ENCODE measurements around the gene MYL7.

The MYL7 gene

GRCh38 chr7:44185729-44186128 lies 44.6 kb upstream of the MYL7 start:
- Histone ChIP-seq H3K4me1 (ENCODE audit: insufficient read depth, insufficient read length) (peaks cover 13% of the 10 kb centered on the region), H3K27me3 (ENCODE audit: insufficient read depth, insufficient read length) (no peaks in the 10 kb centered on the region), H3K4me3 (ENCODE audit: insufficient read length, low read depth) (no peak overlapping the region), H3K9me3 (ENCODE audit: insufficient read depth, low read length) (peaks cover 15% of the 10 kb centered on the region; the same call in 1 of the 2 replicates), H3K9ac (ENCODE audit: insufficient read length, low read depth) (no peak overlapping the region), H3K36me3 (ENCODE audit: insufficient read depth, insufficient read length, low read length) (no peaks in the 10 kb centered on the region)
- no peak for DNase-seq (ENCODE audit: low read depth, low spot score)
- TF ChIP-seq ZNF274 (IDR thresholded peaks at IDR 0.05; ENCODE audit: low read depth, low read length) (no peak), YY1 (IDR thresholded peaks at IDR 0.05; ENCODE audit: insufficient read depth, insufficient read length) (no peak), SUZ12 (IDR thresholded peaks at IDR 0.05; ENCODE audit: extremely low read depth, insufficient read depth, insufficient read length) (no peak)

- Histone ChIP-seq H3K4me3 (ENCODE audit: insufficient read length, low read depth) (no peak overlapping the region), H3K9ac (ENCODE audit: insufficient read length, low read depth) (no peak overlapping the region), H3K4me1 (ENCODE audit: insufficient read depth, insufficient read length) (peaks cover 13% of the 10 kb centered on the region), H3K9me3 (ENCODE audit: insufficient read depth, low read length) (peaks cover 15% of the 10 kb centered on the region; the same call in 1 of the 2 replicates), H3K27me3 (ENCODE audit: insufficient read depth, insufficient read length) (no peaks in the 10 kb centered on the region), H3K36me3 (ENCODE audit: insufficient read depth, insufficient read length, low read length) (no peaks in the 10 kb centered on the region)
- DNase-seq (ENCODE audit: low read depth, low spot score) = no peak
- TF ChIP-seq ZNF274 (IDR thresholded peaks at IDR 0.05; ENCODE audit: low read depth, low read length) = no peak
- no peak for TF ChIP-seq SUZ12 (IDR thresholded peaks at IDR 0.05; ENCODE audit: extremely low read depth, insufficient read depth, insufficient read length)
- no peak for TF ChIP-seq YY1 (IDR thresholded peaks at IDR 0.05; ENCODE audit: insufficient read depth, insufficient read length)
Measured at GRCh38 chr7:44184873-44185446, 43.8 kb upstream of the MYL7 start.

GRCh38 chr7:44184206-44184872 lies 43.2 kb upstream of the MYL7 start:
- no peak for DNase-seq (ENCODE audit: low read depth, low spot score)

DNA sequence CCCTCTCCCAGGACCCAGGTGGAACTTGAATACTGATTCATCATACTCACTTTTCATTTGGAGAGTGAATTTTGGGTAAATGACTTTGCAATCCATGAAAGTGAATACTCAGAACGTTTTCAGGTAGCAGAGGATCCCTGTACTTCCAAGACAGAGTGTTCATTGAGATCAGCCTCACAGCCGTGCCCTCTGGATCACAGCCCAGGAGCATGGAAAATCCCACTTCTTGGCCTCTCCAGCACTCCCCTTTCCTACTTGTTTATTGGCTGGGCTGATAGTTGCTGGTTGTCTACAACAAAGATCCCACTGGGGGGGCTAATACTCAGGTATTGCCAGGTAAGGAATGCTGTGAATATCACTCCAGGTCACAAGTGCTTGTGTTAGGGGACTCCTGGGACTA lies 42.3 kb upstream of the MYL7 start:
- DNase-seq (ENCODE audit: low read depth, low spot score) = no peak
- Histone ChIP-seq H3K4me3 (ENCODE audit: insufficient read length, low read depth) (no peak overlapping the region), H3K36me3 (ENCODE audit: insufficient read depth, insufficient read length, low read length) (no peaks in the 10 kb centered on the region), H3K4me1 (ENCODE audit: insufficient read depth, insufficient read length) (peaks cover 14% of the 10 kb centered on the region), H3K9ac (ENCODE audit: insufficient read length, low read depth) (no peak overlapping the region), H3K27me3 (ENCODE audit: insufficient read depth, insufficient read length) (no peaks in the 10 kb centered on the region), H3K9me3 (ENCODE audit: insufficient read depth, low read length) (peaks cover 15% of the 10 kb centered on the region; the same call in 1 of the 2 replicates)
- TF ChIP-seq YY1 (IDR thresholded peaks at IDR 0.05; ENCODE audit: insufficient read depth, insufficient read length) (no peak), SUZ12 (IDR thresholded peaks at IDR 0.05; ENCODE audit: extremely low read depth, insufficient read depth, insufficient read length) (no peak)

More at GRCh38 chr7:44184206-44184872, 43.2 kb upstream of the MYL7 start:
- Histone ChIP-seq H3K36me3 (ENCODE audit: insufficient read depth, insufficient read length, low read length) (no peaks in the 10 kb centered on the region), H3K9ac (ENCODE audit: insufficient read length, low read depth) (no peak overlapping the region), H3K4me1 (ENCODE audit: insufficient read depth, insufficient read length) (peaks cover 13% of the 10 kb centered on the region), H3K9me3 (ENCODE audit: insufficient read depth, low read length) (peaks cover 15% of the 10 kb centered on the region; the same call in 1 of the 2 replicates), H3K27me3 (ENCODE audit: insufficient read depth, insufficient read length) (no peaks in the 10 kb centered on the region), H3K4me3 (ENCODE audit: insufficient read length, low read depth) (no peak overlapping the region)
- no peak for TF ChIP-seq YY1 (IDR thresholded peaks at IDR 0.05; ENCODE audit: insufficient read depth, insufficient read length)
- no peak for TF ChIP-seq SUZ12 (IDR thresholded peaks at IDR 0.05; ENCODE audit: extremely low read depth, insufficient read depth, insufficient read length)

GRCh38 chr7:44182827-44183226 lies 41.7 kb upstream of the MYL7 start:
- DNase-seq (ENCODE audit: low read depth, low spot score) = no peak
- Histone ChIP-seq H3K36me3 (ENCODE audit: insufficient read depth, insufficient read length, low read length) (no peaks in the 10 kb centered on the region), H3K4me1 (ENCODE audit: insufficient read depth, insufficient read length) (peaks cover 19% of the 10 kb centered on the region), H3K4me3 (ENCODE audit: insufficient read length, low read depth) (no peak overlapping the region), H3K27me3 (ENCODE audit: insufficient read depth, insufficient read length) (no peaks in the 10 kb centered on the region), H3K9ac (ENCODE audit: insufficient read length, low read depth) (no peak overlapping the region), H3K9me3 (ENCODE audit: insufficient read depth, low read length) (peaks cover 15% of the 10 kb centered on the region; the same call in 1 of the 2 replicates)
- TF ChIP-seq SUZ12 (IDR thresholded peaks at IDR 0.05; ENCODE audit: extremely low read depth, insufficient read depth, insufficient read length) (no peak), YY1 (IDR thresholded peaks at IDR 0.05; ENCODE audit: insufficient read depth, insufficient read length) (no peak), ZNF274 (IDR thresholded peaks at IDR 0.05; ENCODE audit: low read depth, low read length) (no peak)

- no peak for DNase-seq (ENCODE audit: low read depth, low spot score)
- no peaks in the 10 kb centered on the region for H3K36me3 ChIP-seq (ENCODE audit: insufficient read depth, insufficient read length, low read length)
- H3K27me3 ChIP-seq (ENCODE audit: insufficient read depth, insufficient read length) = peaks cover 4% of the 10 kb centered on the region
- TF ChIP-seq ZNF274 (IDR thresholded peaks at IDR 0.05; ENCODE audit: low read depth, low read length) = no peak
- no peak for TF ChIP-seq SUZ12 (IDR thresholded peaks at IDR 0.05; ENCODE audit: extremely low read depth, insufficient read depth, insufficient read length)
- no peak for TF ChIP-seq YY1 (IDR thresholded peaks at IDR 0.05; ENCODE audit: insufficient read depth, insufficient read length)
- peaks cover 15% of the 10 kb centered on the region; the same call in 1 of the 2 replicates for H3K9me3 ChIP-seq (ENCODE audit: insufficient read depth, low read length)
- H3K4me1 ChIP-seq (ENCODE audit: insufficient read depth, insufficient read length) = peaks cover 21% of the 10 kb centered on the region
- no peak overlapping the region for H3K9ac ChIP-seq (ENCODE audit: insufficient read length, low read depth)
- H3K4me3 ChIP-seq (ENCODE audit: insufficient read length, low read depth) = no peak overlapping the region
Measured at GRCh38 chr7:44180631-44181030, 39.5 kb upstream of the MYL7 start.

- no peaks in the 10 kb centered on the region for H3K36me3 ChIP-seq (ENCODE audit: insufficient read depth, insufficient read length, low read length)
- peak; percentile 47 for DNase-seq (ENCODE audit: low read depth, low spot score)
- no peak overlapping the region for H3K4me3 ChIP-seq (ENCODE audit: insufficient read length, low read depth)
- H3K4me1 ChIP-seq (ENCODE audit: insufficient read depth, insufficient read length) = peaks cover 12% of the 10 kb centered on the region
- H3K27me3 ChIP-seq (ENCODE audit: insufficient read depth, insufficient read length) = peaks cover 5% of the 10 kb centered on the region
- no peak overlapping the region for H3K9ac ChIP-seq (ENCODE audit: insufficient read length, low read depth)
- H3K9me3 ChIP-seq (ENCODE audit: insufficient read depth, low read length) = peaks cover 9% of the 10 kb centered on the region; the same call in 1 of the 2 replicates
- no peak for TF ChIP-seq YY1 (IDR thresholded peaks at IDR 0.05; ENCODE audit: insufficient read depth, insufficient read length)
- TF ChIP-seq SUZ12 (IDR thresholded peaks at IDR 0.05; ENCODE audit: extremely low read depth, insufficient read depth, insufficient read length) = no peak
- TF ChIP-seq ZNF274 (IDR thresholded peaks at IDR 0.05; ENCODE audit: low read depth, low read length) = no peak
Measured at GRCh38 chr7:44177570-44178131, 36.5 kb upstream of the MYL7 start.
